Keratinocyte (primary cell): ENCODE results near the gene KCNQ1OT1.

Experiments used
- CTCF ChIP-seq, 3 experiments: IDR thresholded peaks in 1 of 3; conservative IDR thresholded peaks in 1 of 3; optimal IDR thresholded peaks in 1 of 3; 2 replicates in 2 of 3; 3 replicates in 1 of 3; pipeline versions ENCODE3 to v1.5.1; 2011; ENCODE audit warnings: low read length in 3 of 3, mild to moderate bottlenecking in 3 of 3, moderate library complexity in 2 of 3, control low read depth in 1 of 3, inconsistent platforms in 1 of 3; ENCODE audit not compliant: insufficient read depth in 2 of 3; ENCODE audit errors: extremely low read depth in 1 of 3
- EZH2 ChIP-seq: IDR thresholded peaks from one replicate; pipeline ENCODE4 v1.6.1; 2012; ENCODE audit warnings: inconsistent platforms, mild to moderate bottlenecking, low read length, moderate library complexity

- no peak for TF ChIP-seq CTCF (optimal IDR thresholded peaks at IDR 0.05 in 1 of 3, IDR thresholded peaks at IDR 0.05 in 1 of 3, conservative IDR thresholded peaks at IDR 0.05 in 1 of 3; ENCODE audit: extremely low read depth in 1 of 3, insufficient read depth in 2 of 3, low read length in 3 of 3)
- TF ChIP-seq EZH2 = no peak
Observed at GRCh38 chr11:2649848-2650247, 49.9 kb downstream of the KCNQ1OT1 start.
